GM10248 (cell line): Measurements from ENCODE around the gene DTWD2.
"Not testable (repeated sequence)": the region's sequence is repeated elsewhere in the genome, so short reads cannot be mapped to it uniquely, and the experiment has no call there.

Experiments used
- CTCF ChIA-PET: fragments of 300-600 bp; sonication (Branson Sonifier 250); formaldehyde crosslinking; extraction: SDS; loops from one replicate; lab custom pipeline; 2021; ENCODE audit warnings: antibody characterized with exemption; lab: Yijun Ruan, JAX
- POLR2A ChIA-PET: fragments of 350-650 bp; sonication (Branson Sonifier 250); formaldehyde crosslinking; extraction: SDS; loops from one replicate; lab custom pipeline; 2020; ENCODE audit warnings: antibody characterized with exemption; lab: Yijun Ruan, JAX
- DNase-seq: peaks from one replicate; pipeline ENCODE4 v3.0.0; 2012; ENCODE audit errors: extremely low spot score
- CTCF ChIP-seq: IDR thresholded peaks from 2 replicates; pipeline ENCODE4 v1.5.1; 2012; ENCODE audit warnings: mild to moderate bottlenecking, low read depth; ENCODE audit errors: extremely low read depth, missing control alignments, control extremely low read depth

DTWD2 gene

DNA sequence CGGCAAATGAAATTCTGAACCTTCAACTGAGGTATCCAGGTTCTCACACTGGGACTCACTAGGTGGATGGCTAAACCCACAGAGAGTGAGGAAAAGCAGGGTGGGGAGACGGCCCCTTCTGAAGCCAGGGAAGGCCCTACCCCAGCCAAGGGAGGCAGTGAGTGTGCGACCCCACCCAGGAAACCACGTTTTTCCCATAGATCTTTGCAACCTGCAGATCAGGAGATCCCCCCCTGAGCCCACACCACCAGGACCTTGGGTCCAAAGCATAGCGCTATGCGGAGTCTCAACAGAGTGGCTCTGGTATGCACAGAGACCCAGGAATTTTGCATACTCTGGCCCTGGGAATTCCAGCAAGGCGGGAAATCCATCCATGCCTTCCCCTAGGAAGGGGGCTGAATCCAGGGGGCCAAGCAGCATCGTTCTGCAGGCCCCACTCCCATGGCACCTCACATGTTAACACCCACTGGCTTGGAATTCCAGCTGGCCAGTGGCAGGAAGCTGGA is 19.9 kb downstream of the DTWD2 start:
- CTCF ChIA-PET = interaction anchor here (0.9 kb wide), 1 partner anchor 58 kb away, joined by 3 read pairs; no protein-coding TSS in a partner anchor
- POLR2A ChIA-PET = no interaction called here
- no peak for TF ChIP-seq CTCF
- DNase-seq = no peak

DNA sequence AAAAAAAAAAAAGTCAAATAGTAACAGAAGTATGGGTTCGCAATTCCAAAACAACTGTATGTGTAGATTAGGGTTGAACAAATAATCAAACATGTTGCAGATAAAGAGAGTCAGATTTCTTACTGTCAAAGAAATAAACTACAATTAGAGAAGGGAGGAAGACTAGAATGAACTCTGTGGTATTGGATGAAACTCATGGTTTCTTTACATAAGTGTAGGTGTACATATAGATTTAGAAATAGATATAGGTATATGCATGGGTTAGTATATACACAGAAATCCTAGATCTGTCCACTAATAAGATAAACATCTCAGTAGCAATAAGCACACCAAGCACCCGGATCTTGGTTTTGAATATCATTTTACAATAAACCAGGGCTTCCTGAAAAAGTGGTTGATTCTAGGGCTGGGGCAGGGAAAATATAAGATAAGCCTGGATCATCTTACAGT is 21.3 kb downstream of the DTWD2 start:
- no peak for TF ChIP-seq CTCF
- DNase-seq = no peak
- CTCF ChIA-PET = no interaction called here
- POLR2A ChIA-PET = no interaction called here

DNA sequence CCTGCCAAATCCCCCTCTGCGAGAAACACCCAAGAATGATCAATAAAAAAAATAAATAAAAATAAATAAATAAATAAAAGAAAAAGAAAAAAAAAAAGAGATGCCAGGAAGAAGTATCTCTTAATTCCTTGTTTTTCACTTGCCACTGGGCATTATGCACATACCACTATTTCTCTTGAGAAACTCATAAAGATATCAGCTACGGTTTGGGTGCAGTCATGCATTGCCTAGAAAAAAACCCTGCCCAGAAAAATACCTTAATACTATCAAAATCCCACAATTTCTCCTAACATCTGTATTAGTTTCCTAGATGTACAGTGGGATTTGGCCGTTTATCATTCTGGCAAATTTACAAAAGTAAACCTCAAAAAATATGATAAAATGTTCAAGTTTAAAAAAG is 22.5 kb downstream of the DTWD2 start:
- DNase-seq = no peak
- CTCF ChIA-PET = no interaction called here
- POLR2A ChIA-PET = no interaction called here
- no peak for TF ChIP-seq CTCF

DNA sequence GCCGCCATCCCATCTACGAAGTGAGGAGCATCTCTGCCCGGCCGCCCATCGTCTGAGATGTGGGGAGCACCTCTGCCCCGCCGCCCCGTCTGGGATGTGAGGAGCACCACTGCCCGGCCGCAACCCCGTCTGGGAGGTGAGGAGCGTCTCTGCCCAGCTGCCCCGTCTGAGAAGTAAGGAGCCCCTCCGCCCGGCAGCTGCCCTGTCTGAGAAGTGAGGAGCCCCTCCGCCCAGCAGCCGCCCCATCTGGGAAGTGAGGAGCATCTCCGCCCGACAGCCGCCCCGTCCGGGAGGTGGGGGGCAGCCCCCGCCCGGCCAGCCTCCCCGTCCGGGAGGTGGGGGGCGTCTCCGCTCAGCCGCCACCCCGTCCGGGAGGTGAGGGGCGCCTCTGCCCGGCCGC is 23.4 kb downstream of the DTWD2 start:
- CTCF ChIA-PET, DNase-seq, POLR2A ChIA-PET: not testable (repeated sequence)

GRCh38 chr5:118964388-118964787 is 24.0 kb downstream of the DTWD2 start:
- DNase-seq, CTCF ChIA-PET, POLR2A ChIA-PET: not testable (repeated sequence)

DNA sequence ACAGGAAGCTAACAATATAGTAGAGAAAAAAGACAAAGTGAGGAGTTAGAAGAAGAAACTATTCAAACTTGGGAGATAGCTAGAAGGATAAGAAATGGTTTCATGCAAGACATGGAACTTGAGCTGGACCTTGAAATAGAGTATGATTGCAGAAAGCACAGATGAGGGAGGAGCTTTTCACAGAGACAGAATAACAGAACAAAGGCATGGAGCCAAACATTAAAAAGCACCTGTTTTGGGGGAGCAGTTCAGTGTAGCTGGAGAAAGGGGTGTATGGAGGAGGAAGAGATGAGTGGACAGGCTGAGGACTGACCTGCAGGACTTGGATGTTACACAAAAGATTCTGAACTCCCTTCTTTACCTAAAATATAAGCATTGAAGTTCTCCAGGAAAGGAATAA is 25.2 kb downstream of the DTWD2 start:
- TF ChIP-seq CTCF = no peak
- POLR2A ChIA-PET = no interaction called here
- no peak for DNase-seq
- CTCF ChIA-PET = interaction anchor here (1.1 to 1.9 kb wide), 4 partner anchors 9 to 32 kb away, joined by 3 to 6 read pairs (median 5); partner anchors contain the start of gene DTWD2

GRCh38 chr5:118960557-118960956 is 27.8 kb downstream of the DTWD2 start:
- ChIA-PET CTCF (no interaction called here), POLR2A (no interaction called here)
- TF ChIP-seq CTCF = no peak

DNA sequence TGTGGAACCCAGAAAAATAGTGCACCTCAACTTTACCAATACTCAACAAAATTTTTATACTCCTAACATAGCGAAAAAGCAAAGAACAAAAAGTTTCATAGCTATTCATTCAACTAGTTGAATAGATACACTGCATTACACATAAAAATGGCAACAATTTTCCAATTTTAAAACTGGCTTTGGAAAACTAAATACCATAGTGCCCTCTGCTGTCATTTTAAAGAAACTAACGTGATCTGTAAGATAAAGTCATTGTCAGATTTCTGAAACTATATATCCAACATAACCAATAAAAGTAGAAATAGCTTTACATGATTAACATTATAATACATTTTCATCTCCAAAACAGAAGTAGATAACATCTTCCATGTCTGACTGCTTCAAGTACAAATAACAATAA is 31.6 kb downstream of the DTWD2 start:
- CTCF ChIA-PET = interaction anchor here (1.0 to 1.6 kb wide), 4 partner anchors 10 to 1502 kb away, joined by 3 to 10 read pairs (median 7); partner anchors contain the start of gene DTWD2
- POLR2A ChIA-PET = no interaction called here
- no peak for DNase-seq
- peak; percentile 34 for TF ChIP-seq CTCF

More at GRCh38 chr5:118960557-118960956, 27.8 kb downstream of the DTWD2 start:
- DNase-seq = no peak
